ENCODE results near the gene NHSL1.

GRCh38 chr6:138416206-138416605, 83.1 kb downstream of the NHSL1 start:
- TF ChIP-seq CTCF (IDR thresholded peaks at IDR 0.05) (no peak), POLR2AphosphoS5 (IDR thresholded peaks at IDR 0.05) (no peak), POLR2A (IDR thresholded peaks at IDR 0.05) (no peak)

All from prostate gland (tissue), 2 donors.